ENCODE data around the gene PNKD. TPM values are rescaled to one million over a fixed set of nuclear protein-coding genes. Genes with fewer than 3 reads are reported as not detected.

The PNKD gene
- total and polyA plus RNA-seq, 2 experiments from 2014 or later = 28.2 to 83.3 TPM

GRCh38 chr2:218391202-218391601 is 120.9 kb downstream of the PNKD start:
- ATAC-seq = no peak
- H3K4me2 ChIP-seq = no peak overlapping the region

DNA sequence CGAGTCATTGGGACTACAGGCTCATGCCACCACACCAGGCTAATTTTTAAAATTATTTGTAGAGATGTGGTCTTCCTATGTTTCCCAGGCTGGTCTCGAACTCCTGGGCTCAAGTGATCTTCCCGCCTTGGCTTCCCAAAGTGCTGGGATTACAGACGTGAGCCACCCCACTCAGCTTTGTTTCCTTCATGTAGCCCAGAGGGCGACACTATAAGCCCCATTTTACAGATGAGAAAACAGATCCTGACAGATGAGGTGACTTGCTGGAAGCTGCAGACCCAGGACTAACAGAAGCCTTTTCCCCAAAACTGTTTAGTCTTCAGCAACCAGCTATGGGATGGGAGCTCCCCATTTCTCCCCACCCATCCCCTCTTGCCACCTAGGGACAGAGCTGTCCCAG is 122.1 kb downstream of the PNKD start:
- Histone ChIP-seq H3K36me3 (ENCODE audit: insufficient read depth) (no peaks in the 10 kb centered on the region), H4K20me1 (replicated peaks; ENCODE audit: insufficient read depth) (no peaks in the 10 kb centered on the region), H3K4me2 (no peak overlapping the region), H3K4me3 (no peak overlapping the region), H3K9me2 (ENCODE audit: insufficient read depth) (no peaks in the 10 kb centered on the region), H2AFZ (no peak overlapping the region), H3K27ac (ENCODE audit: low read depth) (no peak overlapping the region), H3K4me1 (ENCODE audit: insufficient read depth) (peaks cover 17% of the 10 kb centered on the region; the same call in 1 of the 2 replicates), H3K79me2 (replicated peaks; ENCODE audit: insufficient read depth) (no peaks in the 10 kb centered on the region), H3K27me3 (ENCODE audit: insufficient read depth) (peaks cover 18% of the 10 kb centered on the region), H3F3A (replicated peaks; ENCODE audit: low read depth) (peaks cover 7% of the 10 kb centered on the region; the same call in 1 of the 2 replicates)
- H3K36me3 Mint-ChIP-seq (ENCODE audit: low read depth) = no peaks in the 10 kb centered on the region
- H3K9me3 Mint-ChIP-seq = no peaks in the 10 kb centered on the region
- no peak overlapping the region for H3K4me3 Mint-ChIP-seq
- ATAC-seq (no peak), DNase-seq (ENCODE audit: low spot score) (no peak)
- peaks cover 44% of the 10 kb centered on the region for H3K27me3 Mint-ChIP-seq (ENCODE audit: insufficient read depth, low read depth, poor library complexity)
- peaks cover 22% of the 10 kb centered on the region; the same call in 2 of the 3 replicates for H3K4me1 Mint-ChIP-seq
- H3K27ac Mint-ChIP-seq = no peak overlapping the region
- no peak for TF ChIP-seq CREB1 (CRISPR knock-in tag; IDR thresholded peaks at IDR 0.05; ENCODE audit: low read depth)
- TF ChIP-seq, protein P1, sequence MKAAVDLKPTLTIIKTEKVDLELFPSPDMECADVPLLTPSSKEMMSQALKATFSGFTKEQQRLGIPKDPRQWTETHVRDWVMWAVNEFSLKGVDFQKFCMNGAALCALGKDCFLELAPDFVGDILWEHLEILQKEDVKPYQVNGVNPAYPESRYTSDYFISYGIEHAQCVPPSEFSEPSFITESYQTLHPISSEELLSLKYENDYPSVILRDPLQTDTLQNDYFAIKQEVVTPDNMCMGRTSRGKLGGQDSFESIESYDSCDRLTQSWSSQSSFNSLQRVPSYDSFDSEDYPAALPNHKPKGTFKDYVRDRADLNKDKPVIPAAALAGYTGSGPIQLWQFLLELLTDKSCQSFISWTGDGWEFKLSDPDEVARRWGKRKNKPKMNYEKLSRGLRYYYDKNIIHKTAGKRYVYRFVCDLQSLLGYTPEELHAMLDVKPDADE (IDR thresholded peaks at IDR 0.05) = no peak
- TF ChIP-seq ZNF462 (CRISPR knock-in tag; IDR thresholded peaks at IDR 0.05) = no peak
- TF ChIP-seq EZH2 (IDR thresholded peaks at IDR 0.05; ENCODE audit: low read depth, unreplicated experiment) = no peak

More at GRCh38 chr2:218391202-218391601, 120.9 kb downstream of the PNKD start:
- no peaks in the 10 kb centered on the region for H3K9me2 ChIP-seq (ENCODE audit: insufficient read depth)
- no peaks in the 10 kb centered on the region for H3K36me3 ChIP-seq (ENCODE audit: insufficient read depth)
- peaks cover 18% of the 10 kb centered on the region; the same call in 2 of the 3 replicates for H3K4me1 Mint-ChIP-seq
- no peak overlapping the region for H3K4me3 Mint-ChIP-seq
- H3F3A ChIP-seq (replicated peaks; ENCODE audit: low read depth) = peaks cover 12% of the 10 kb centered on the region; the same call in 1 of the 2 replicates
- H3K27me3 Mint-ChIP-seq (ENCODE audit: insufficient read depth, low read depth, poor library complexity) = peaks cover 37% of the 10 kb centered on the region
- no peak overlapping the region for H2AFZ ChIP-seq
- no peak overlapping the region for H3K27ac ChIP-seq (ENCODE audit: low read depth)
- H3K9me3 Mint-ChIP-seq = no peaks in the 10 kb centered on the region
- H3K4me3 ChIP-seq = no peak overlapping the region
- H3K27me3 ChIP-seq (ENCODE audit: insufficient read depth) = peaks cover 19% of the 10 kb centered on the region
- no peaks in the 10 kb centered on the region for H3K79me2 ChIP-seq (replicated peaks; ENCODE audit: insufficient read depth)
- H3K27ac Mint-ChIP-seq = no peak overlapping the region
- peaks cover 15% of the 10 kb centered on the region; the same call in 1 of the 2 replicates for H3K4me1 ChIP-seq (ENCODE audit: insufficient read depth)
- no peak for DNase-seq (ENCODE audit: low spot score)
- no peaks in the 10 kb centered on the region for H3K36me3 Mint-ChIP-seq (ENCODE audit: low read depth)
- H4K20me1 ChIP-seq (replicated peaks; ENCODE audit: insufficient read depth) = no peaks in the 10 kb centered on the region
- TF ChIP-seq POLR2AphosphoS5 (IDR thresholded peaks at IDR 0.05; ENCODE audit: low read depth) (no peak), CREB1 (CRISPR knock-in tag; IDR thresholded peaks at IDR 0.05; ENCODE audit: low read depth) (no peak), JUNB (IDR thresholded peaks at IDR 0.05; ENCODE audit: unreplicated experiment) (no peak), STAT1 (IDR thresholded peaks at IDR 0.05; ENCODE audit: unreplicated experiment) (no peak), ZNF331 (CRISPR knock-in tag; IDR thresholded peaks at IDR 0.05; ENCODE audit: low read depth) (no peak), CTCF (conservative IDR thresholded peaks at IDR 0.05; ENCODE audit: low read depth in 2 of 2) (no peak), EZH2phosphoT487 (IDR thresholded peaks at IDR 0.05; ENCODE audit: unreplicated experiment) (no peak), NANOG (IDR thresholded peaks at IDR 0.05; ENCODE audit: borderline replicate concordance) (no peak)
